Spleen (tissue), 11 donors: ENCODE results near the gene KCNG2. TPM values are rescaled to one million over a fixed set of nuclear protein-coding genes. Genes with fewer than 3 reads are reported as not detected.
A peak's percentile ranks its signal among the peaks of the same experiment; 100 is the strongest.

Source experiments
- DNase-seq: peaks from one replicate; pipeline ENCODE4 v3.0.0-alpha.2; 2020
- H3K27ac ChIP-seq, 8 donors: fragments of 200-600 bp; sonication (generic) in 7 of 8; 1 replicate in 4 of 8; 2 replicates in 4 of 8; pipeline versions ENCODE4 v1.5.0 to v1.8.0; 2016 to 2021; ENCODE audit warnings: inconsistent platforms in 4 of 8, mild to moderate bottlenecking in 4 of 8, moderate library complexity in 1 of 8
- H3K27me3 ChIP-seq, 7 donors: fragments of 200-600 bp; sonication (generic) in 6 of 7; replicated peaks in 1 of 7; 1 replicate in 4 of 7; 2 replicates in 3 of 7; pipeline versions ENCODE4 v1.5.0 to v1.8.0; 2016 to 2021; ENCODE audit warnings: inconsistent platforms in 3 of 7, mild to moderate bottlenecking in 1 of 7
- H3K36me3 ChIP-seq, 6 donors: fragments of 200-600 bp; sonication (generic) in 5 of 6; 1 replicate in 4 of 6; 2 replicates in 2 of 6; pipeline versions ENCODE4 v1.5.0 to v1.8.0; 2016 to 2021; ENCODE audit warnings: inconsistent platforms in 2 of 6
- H3K4me1 ChIP-seq, 6 donors: fragments of 200-600 bp; sonication (generic) in 5 of 6; 1 replicate in 3 of 6; 2 replicates in 3 of 6; pipeline versions ENCODE4 v1.5.0 to v1.8.0; 2016 to 2021; ENCODE audit warnings: inconsistent platforms in 3 of 6
- H3K4me3 ChIP-seq, 8 donors: fragments of 200-600 bp; sonication (generic) in 7 of 8; 1 replicate in 4 of 8; 2 replicates in 4 of 8; pipeline versions ENCODE4 v1.5.0 to v1.8.0; 2016 to 2021; ENCODE audit warnings: inconsistent platforms in 4 of 8, mild to moderate bottlenecking in 4 of 8, moderate library complexity in 2 of 8
- H3K9me3 ChIP-seq, 8 donors: fragments of 200-600 bp; sonication (generic) in 7 of 8; 1 replicate in 4 of 8; 2 replicates in 4 of 8; pipeline versions ENCODE4 v1.5.0 to v1.8.0; 2016 to 2021; ENCODE audit warnings: inconsistent platforms in 4 of 8
- CTCF ChIP-seq, 11 experiments: fragments of 200-600 bp in 7 of 11; fragments of 450-650 bp in 4 of 11; sonication (generic) in 4 of 11; IDR thresholded peaks in 8 of 11; conservative IDR thresholded peaks in 3 of 11; 1 replicate in 7 of 11; 2 replicates in 4 of 11; pipeline versions ENCODE4 v1.4.0 to v1.8.0; 2016 to 2021; ENCODE audit warnings: antibody characterized with exemption in 11 of 11, inconsistent platforms in 4 of 11, mild to moderate bottlenecking in 1 of 11
- POLR2A ChIP-seq, 3 donors: fragments of 450-650 bp; IDR thresholded peaks; one replicate each; pipeline ENCODE4 v1.5.1; 2017; ENCODE audit warnings: antibody characterized with exemption in 3 of 3, mild to moderate bottlenecking in 1 of 3
- POLR2AphosphoS5 ChIP-seq, 3 donors: sonication (generic); formaldehyde crosslinking; IDR thresholded peaks; one replicate each; pipeline ENCODE4 v1.5.1; 2017; ENCODE audit warnings: antibody characterized with exemption in 3 of 3
- WGBS, 5 donors: extraction: QIAGEN DNeasy Blood & Tissue Kit in 3 of 5; methylation state at CpG; one replicate each; pipeline versions ENCODE4 v1.1.5 to v1.1.7; 2013 to 2018; 5-methylcytosine and 5-hydroxymethylcytosine counted together
- intact Hi-C: fragments of 100-400 bp; cut with DNase I; formaldehyde crosslinking; loops from one replicate; pipeline ENCODE4 v1.15.0; 2023; ENCODE audit warnings: low total_unique reads
- polyA plus RNA-seq, 3 donors: library from polyadenylated mRNA; stranded (reverse); fragments of 200-250 nt; gene quantifications; one replicate each; pipeline ENCODE4 v1.2.1, GENCODE V29; 2013
- total RNA-seq, 7 donors: library from RNA; depleted of rRNA in 3 of 7; stranded (reverse); fragments of >200 nt in 3 of 7; fragmentation: NEBNext Ultra II Directional in 4 of 7; extraction: Animal tissue kit (Norgen Biotek cat#: 25700) in 4 of 7; gene quantifications; one replicate each; pipeline versions ENCODE4 v1.1.0 to v1.2.1, GENCODE V29; 2016 to 2021
- donor health status: healthy with polysubstance abuse.
- donor health status: DM: no; HTN: no; CAD: no; lungs with moderate emphysema.
- donor health status: DM: no; HTN: no; CAD: no.
- donor health status: Bipolar disorder and iron deficiency.
- donor health status: healthy.
- donor health status: DM: no; HTN: no; CAD: no.
- donor health status: DM: yes; HTN: yes; CAD: no.

KCNG2 gene
- total and polyA plus RNA-seq, 10 donors: 0.15 to 3.2 (median 0.38) TPM; not detected in 1

DNA sequence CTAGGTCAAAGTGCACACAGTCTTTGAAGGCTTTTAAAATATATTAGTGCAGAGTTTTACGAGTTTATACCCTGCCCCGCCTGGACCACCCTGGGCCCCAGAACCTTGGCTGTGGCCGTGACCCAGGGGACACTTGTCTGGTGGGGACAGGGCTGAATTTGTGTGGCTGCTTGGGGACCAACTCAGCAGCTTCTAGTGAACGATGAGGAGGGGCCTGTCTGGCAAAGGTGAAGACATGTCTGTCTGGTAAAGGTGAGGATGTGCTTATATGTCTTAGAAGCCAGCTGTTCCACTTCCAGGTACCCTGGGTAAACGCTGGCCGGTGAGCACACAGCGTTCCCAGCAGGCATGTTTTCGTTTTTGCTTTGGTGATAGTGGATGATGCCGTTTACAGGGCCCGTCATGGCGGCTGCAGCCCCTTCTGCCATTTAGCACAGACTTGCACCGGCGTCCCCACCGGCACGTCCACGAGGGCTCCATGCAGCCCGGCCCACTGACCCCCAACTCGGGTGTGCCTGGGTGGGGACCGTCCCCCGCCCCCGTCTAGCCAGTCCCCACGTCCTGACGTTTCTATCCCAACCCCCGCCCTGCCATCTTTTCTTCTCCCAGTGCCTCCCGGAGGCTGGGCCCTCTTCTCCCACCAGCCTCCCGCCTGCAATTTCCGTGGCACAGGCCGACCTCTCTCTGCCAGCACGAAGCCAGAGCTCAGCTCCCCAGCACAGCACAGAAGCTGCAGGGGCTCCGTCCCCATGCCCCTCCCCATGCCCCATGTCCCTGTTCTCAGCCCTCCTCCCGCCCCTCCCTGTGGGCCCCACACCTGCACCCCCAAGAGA lies 85.9 kb downstream of the KCNG2 start:
- H3K4me3 ChIP-seq: no peak overlapping the region
- H3K4me1 ChIP-seq: no peaks in the 10 kb centered on the region
- no peaks in the 10 kb centered on the region for H3K27me3 ChIP-seq
- peak; percentile 56 for DNase-seq
- 90 to 94% (median 91%) methylated on average over 31 of the region's 31 CpGs for WGBS, 5 donors
- H3K9me3 ChIP-seq: peaks cover 0 to 37% (median 21%) of the 10 kb centered on the region in 8 donors
- H3K36me3 ChIP-seq: no peaks in the 10 kb centered on the region
- intact Hi-C loops: no loop called here
- TF ChIP-seq POLR2AphosphoS5 (IDR thresholded peaks at IDR 0.05): no peak
- no peak for TF ChIP-seq POLR2A (IDR thresholded peaks at IDR 0.05)
- TF ChIP-seq CTCF (IDR thresholded peaks at IDR 0.05 in 8 of 11, conservative IDR thresholded peaks at IDR 0.05 in 3 of 11): no peak
- no peak overlapping the region for H3K27ac ChIP-seq

- Histone ChIP-seq H3K4me3 (no peak overlapping the region), H3K4me1 (no peaks in the 10 kb centered on the region), H3K9me3 (peaks cover 0 to 38% (median 26%) of the 10 kb centered on the region in 8 donors), H3K36me3 (no peaks in the 10 kb centered on the region), H3K27me3 (no peaks in the 10 kb centered on the region), H3K27ac (no peak overlapping the region)
- DNase-seq: peak; percentile 70
- intact Hi-C loops: no loop called here
- 84 to 93% (median 85%) methylated on average over 26 to 29 of the region's 29 CpGs for WGBS, 5 donors
- no peak for TF ChIP-seq CTCF (IDR thresholded peaks at IDR 0.05 in 8 of 11, conservative IDR thresholded peaks at IDR 0.05 in 3 of 11)
- TF ChIP-seq POLR2A (IDR thresholded peaks at IDR 0.05): no peak
- no peak for TF ChIP-seq POLR2AphosphoS5 (IDR thresholded peaks at IDR 0.05)
These were observed 86.7 kb downstream of the KCNG2 start for GRCh38 chr18:79884294-79884962.

DNA sequence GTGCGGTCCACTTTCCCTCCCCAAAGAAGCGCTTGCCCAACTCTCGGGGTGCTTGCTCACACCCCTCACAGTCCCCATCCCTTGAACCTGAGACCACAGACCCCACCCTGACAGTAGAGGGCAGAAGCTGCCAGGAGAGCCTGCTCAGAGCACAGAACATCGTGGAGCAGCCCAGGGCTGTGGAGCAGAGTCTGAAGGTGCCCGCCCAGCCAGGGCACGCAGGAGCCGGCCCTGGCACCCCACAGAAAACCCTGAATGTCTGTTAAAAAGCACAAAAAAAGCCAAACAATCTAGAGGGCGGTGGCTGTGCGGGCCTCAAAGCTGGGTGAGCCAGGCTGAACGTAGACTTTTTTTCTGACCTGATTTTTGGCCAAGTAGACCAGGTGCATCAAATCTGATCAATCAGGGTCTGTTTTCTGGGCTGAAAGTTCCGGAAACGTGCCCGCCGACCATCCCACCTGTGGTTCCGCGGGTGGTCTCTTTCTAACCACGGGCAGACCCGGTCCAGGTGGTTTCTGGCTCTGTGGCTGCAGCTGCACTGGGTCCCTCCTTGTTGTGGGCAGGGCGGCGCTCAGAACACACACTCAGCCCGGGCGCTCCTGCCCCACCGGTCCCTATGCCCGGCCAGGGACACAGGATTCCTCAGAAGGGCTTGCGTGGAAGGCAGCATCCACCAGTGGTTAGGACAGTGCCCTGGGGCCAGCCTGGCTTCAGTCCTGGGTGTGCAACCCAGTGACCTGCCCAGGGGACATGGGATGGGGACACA lies 87.4 kb downstream of the KCNG2 start:
- 80 to 86% (median 85%) methylated on average over 24 to 25 of the region's 25 CpGs for WGBS, 5 donors
- Histone ChIP-seq H3K27me3 (no peaks in the 10 kb centered on the region), H3K4me3 (no peak overlapping the region), H3K36me3 (no peaks in the 10 kb centered on the region), H3K4me1 (no peaks in the 10 kb centered on the region), H3K9me3 (peaks cover 0 to 45% (median 31%) of the 10 kb centered on the region in 8 donors), H3K27ac (no peak overlapping the region)
- DNase-seq: peak; percentile 55
- intact Hi-C loops: no loop called here
- TF ChIP-seq POLR2AphosphoS5 (IDR thresholded peaks at IDR 0.05) (no peak), CTCF (IDR thresholded peaks at IDR 0.05 in 8 of 11, conservative IDR thresholded peaks at IDR 0.05 in 3 of 11) (no peak), POLR2A (IDR thresholded peaks at IDR 0.05) (no peak)
